HepG2 (cell line): Measurements from ENCODE around the gene SPTB. TPM values are rescaled to one million over a fixed set of nuclear protein-coding genes. Genes with fewer than 3 reads are reported as not detected.
A peak's percentile ranks its signal among the peaks of the same experiment; 100 is the strongest.

Source experiments
- ARID2 ChIP-seq: sonication (generic); formaldehyde crosslinking; IDR thresholded peaks from 2 replicates; pipeline ENCODE4 v1.8.1; 2022; ENCODE audit warnings: mild to moderate bottlenecking, missing genetic modification reagents, borderline replicate concordance
- BRD4 ChIP-seq: sonication (generic); formaldehyde crosslinking; IDR thresholded peaks from 2 replicates; pipeline ENCODE4 v1.4.0; 2020; ENCODE audit warnings: missing genetic modification reagents
- GZF1 ChIP-seq: sonication (generic); formaldehyde crosslinking; IDR thresholded peaks from 2 replicates; pipeline ENCODE4 v1.5.1; 2020; ENCODE audit warnings: mild to moderate bottlenecking, missing genetic modification reagents
- HMG20B ChIP-seq: conservative IDR thresholded peaks from 2 replicates; pipeline ENCODE4 v1.6.1; 2016; ENCODE audit warnings: missing genetic modification reagents, missing compliant biosample characterization
- IRF9 ChIP-seq: sonication (generic); formaldehyde crosslinking; IDR thresholded peaks from 2 replicates; pipeline ENCODE4 v1.8.0; 2022; ENCODE audit warnings: missing genetic modification reagents, mild to moderate bottlenecking, borderline replicate concordance
- IRX3 ChIP-seq: sonication (generic); formaldehyde crosslinking; IDR thresholded peaks from 2 replicates; pipeline ENCODE4 v1.8.1; 2023; ENCODE audit warnings: mild to moderate bottlenecking, low read depth, missing genetic modification reagents, borderline replicate concordance
- JDP2 ChIP-seq: sonication (generic); formaldehyde crosslinking; IDR thresholded peaks from 2 replicates; pipeline ENCODE4 v1.8.1; 2022; ENCODE audit warnings: missing genetic modification reagents, borderline replicate concordance
- KLF11 ChIP-seq: IDR thresholded peaks from 2 replicates; pipeline ENCODE4 v1.6.1; 2016; ENCODE audit warnings: missing compliant biosample characterization
- KLF15 ChIP-seq: sonication (generic); formaldehyde crosslinking; IDR thresholded peaks from 2 replicates; pipeline ENCODE4 v1.8.1; 2023; ENCODE audit warnings: borderline replicate concordance, mild to moderate bottlenecking, inconsistent platforms, missing genetic modification reagents, mixed read lengths
- NR2F6 ChIP-seq, 2 experiments: IDR thresholded peaks; 2 replicates each; pipeline ENCODE4 v1.6.1; 2016; ENCODE audit warnings: antibody characterized with exemption in 1 of 2, mild to moderate bottlenecking in 1 of 2
- ONECUT2 ChIP-seq: sonication (generic); formaldehyde crosslinking; IDR thresholded peaks from 2 replicates; pipeline ENCODE4 v1.4.0; 2020; ENCODE audit warnings: missing genetic modification reagents
- RFX1 ChIP-seq: fragments of 450-650 bp; IDR thresholded peaks from 2 replicates; pipeline ENCODE4 v1.6.1; 2017
- SALL1 ChIP-seq: sonication (generic); formaldehyde crosslinking; IDR thresholded peaks from 2 replicates; pipeline ENCODE4 v1.8.0; 2022; ENCODE audit warnings: mild to moderate bottlenecking, missing genetic modification reagents
- THAP7 ChIP-seq: sonication (generic); formaldehyde crosslinking; IDR thresholded peaks from 2 replicates; pipeline ENCODE4 v1.8.1; 2023; ENCODE audit warnings: mild to moderate bottlenecking, missing genetic modification reagents
- ZBTB34 ChIP-seq: sonication (generic); formaldehyde crosslinking; IDR thresholded peaks from 2 replicates; pipeline ENCODE4 v1.8.0; 2022; ENCODE audit warnings: mild to moderate bottlenecking, missing genetic modification reagents
- ZBTB38 ChIP-seq: sonication (generic); formaldehyde crosslinking; IDR thresholded peaks from 2 replicates; pipeline ENCODE4 v1.5.1; 2020; ENCODE audit warnings: mild to moderate bottlenecking, missing genetic modification reagents
- ZBTB39 ChIP-seq: sonication (generic); formaldehyde crosslinking; IDR thresholded peaks from 2 replicates; pipeline ENCODE4 v1.5.0; 2020; ENCODE audit warnings: missing genetic modification reagents
- ZNF160 ChIP-seq: sonication (generic); formaldehyde crosslinking; IDR thresholded peaks from 2 replicates; pipeline ENCODE4 v1.8.0; 2022; ENCODE audit warnings: mild to moderate bottlenecking, inconsistent platforms, missing genetic modification reagents
- ZNF20 ChIP-seq: sonication (generic); formaldehyde crosslinking; IDR thresholded peaks from 2 replicates; pipeline ENCODE4 v1.4.0; 2020; ENCODE audit warnings: mild to moderate bottlenecking, moderate library complexity, missing genetic modification reagents
- ZNF383 ChIP-seq: sonication (generic); formaldehyde crosslinking; IDR thresholded peaks from 2 replicates; pipeline ENCODE4 v1.4.0; 2020; ENCODE audit warnings: missing genetic modification reagents, mild to moderate bottlenecking, borderline replicate concordance
- ZNF503 ChIP-seq: sonication (generic); formaldehyde crosslinking; IDR thresholded peaks from 2 replicates; pipeline ENCODE4 v1.4.0; 2020; ENCODE audit warnings: missing genetic modification reagents
- ZNF567 ChIP-seq: sonication (generic); formaldehyde crosslinking; IDR thresholded peaks from 2 replicates; pipeline ENCODE4 v1.8.1; 2023; ENCODE audit warnings: mild to moderate bottlenecking, missing genetic modification reagents, borderline replicate concordance
- polyA plus RNA-seq, 8 experiments: library from polyadenylated mRNA; depleted of rRNA in 3 of 8; stranded (reverse) in 7 of 8; unstranded in 1 of 8; fragments of >200 nt; fragmentation: Illumina TruSeq in 4 of 8; extraction: Trizol in 4 of 8; gene quantifications; 2 replicates each; pipeline versions ENCODE4 v1.2.1 to v1.2.3, GENCODE V29; 2011 to 2016; ENCODE audit warnings: low read depth in 4 of 8, missing spikeins in 1 of 8, mixed read lengths in 1 of 8; ENCODE audit not compliant: insufficient read depth in 1 of 8
- total RNA-seq, 5 experiments: library from RNA; depleted of rRNA; stranded (reverse); fragments of >200 nt; fragmentation: Illumina TruSeq; extraction: Trizol; gene quantifications; 2 replicates each; pipeline ENCODE4 v1.2.3, GENCODE V29; 2016; ENCODE audit warnings: low read depth in 1 of 5

The SPTB gene
- total and polyA plus RNA-seq, 2 of the 13 experiments (the other 11 are each of a cell fraction or from before 2014, with no cell fraction given): 0.01 to 0.02 TPM

GRCh38 chr14:64914237-64915028 is 34.7 kb upstream of the SPTB start, which contains the start of gene CHURC1 (continued):
- TF ChIP-seq IRF9 (CRISPR knock-in tag): peak; percentile 75; the same call in 1 of the 2 replicates
- TF ChIP-seq ZNF20 (CRISPR knock-in tag): 0 out of 2 replicates have a peak, but pooled peaks have one; percentile 55
- no peak for TF ChIP-seq ZBTB34 (CRISPR knock-in tag)
- TF ChIP-seq SALL1 (CRISPR knock-in tag): peak; percentile 72
- no peak for TF ChIP-seq ONECUT2
- no peak for TF ChIP-seq THAP7 (CRISPR knock-in tag)
- 0 out of 2 replicates have a peak, but pooled peaks have one; percentile 31 for TF ChIP-seq KLF11 (CRISPR knock-in tag)
- no peak for TF ChIP-seq JDP2 (CRISPR knock-in tag)
- TF ChIP-seq ARID2 (CRISPR knock-in tag): no peak
- no peak for TF ChIP-seq ZBTB39 (CRISPR knock-in tag)
- TF ChIP-seq KLF15: 0 out of 2 replicates have a peak, but pooled peaks have one; percentile 22
- TF ChIP-seq ZNF383 (CRISPR knock-in tag): no peak
- no peak for TF ChIP-seq ZNF567
- peak; percentile 29; the same call in 1 of the 2 replicates for TF ChIP-seq BRD4 (CRISPR knock-in tag)
- TF ChIP-seq ZNF503 (CRISPR knock-in tag): peak; percentile 56; the same call in 1 of the 2 replicates
- no peak for TF ChIP-seq HMG20B (CRISPR knock-in tag)
- peak; percentile 97 for TF ChIP-seq RFX1
- TF ChIP-seq ZNF160 (CRISPR knock-in tag): 0 out of 2 replicates have a peak, but pooled peaks have one; percentile 43
- no peak for TF ChIP-seq GZF1 (CRISPR knock-in tag)
- no peak for TF ChIP-seq NR2F6 (IDR thresholded peaks at IDR 0.05)
- TF ChIP-seq NR2F6 (CRISPR knock-in tag; IDR thresholded peaks at IDR 0.05): 0 out of 2 replicates have a peak, but pooled peaks have one; percentile 20
- TF ChIP-seq IRX3 (CRISPR knock-in tag): no peak
- peak; percentile 59; the same call in 1 of the 2 replicates for TF ChIP-seq ZBTB38 (CRISPR knock-in tag)
